Natural killer cell (primary cell): ENCODE results near the gene SHISAL1. TPM values are rescaled to one million over a fixed set of nuclear protein-coding genes. Genes with fewer than 3 reads are reported as not detected.

Experiments
- ATAC-seq, 3 donors: fragments of 150-1000 bp in 2 of 3; fragments of 200-7000 bp in 1 of 3; cut with Tn5 transposase; 1 replicate in 1 of 3; 2 replicates in 2 of 3; pipeline ENCODE4 v1.10.0; 2021; ENCODE audit warnings: mild to moderate bottlenecking in 2 of 3, moderate library complexity in 2 of 3
- DNase-seq, 2 donors: peaks; one replicate each; pipeline versions ENCODE4 v3.0.0 to v3.0.0-alpha.2; 2013 to 2021; ENCODE audit warnings: mixed read lengths in 1 of 2
- H3K27ac ChIP-seq: one replicate; pipeline ENCODE4 v1.5.1; 2013; ENCODE audit warnings: mild to moderate bottlenecking, low read length
- H3K27me3 ChIP-seq: one replicate; pipeline ENCODE4 v1.6.1; 2013; ENCODE audit warnings: low read length; ENCODE audit not compliant: control insufficient read depth, insufficient read depth
- H3K36me3 ChIP-seq: one replicate; pipeline ENCODE4 v1.6.1; 2013; ENCODE audit warnings: low read length; ENCODE audit not compliant: control insufficient read depth, insufficient read depth
- H3K4me1 ChIP-seq: one replicate; pipeline ENCODE4 v1.6.1; 2013; ENCODE audit warnings: low read length; ENCODE audit not compliant: control insufficient read depth, insufficient read depth
- H3K4me3 ChIP-seq: one replicate; pipeline ENCODE4 v1.5.1; 2013; ENCODE audit warnings: low read length
- H3K9me3 ChIP-seq: one replicate; pipeline ENCODE4 v1.6.1; 2013; ENCODE audit warnings: low read length; ENCODE audit not compliant: control insufficient read depth, insufficient read depth
- H3K27ac Mint-ChIP-seq, 2 donors: one replicate each; pipeline ENCODE4 v1.8.0; 2022; ENCODE audit warnings: mild to moderate bottlenecking in 2 of 2, mixed read lengths in 2 of 2, moderate library complexity in 1 of 2
- H3K27me3 Mint-ChIP-seq, 2 donors: one replicate each; pipeline ENCODE4 v1.8.0; 2022; ENCODE audit warnings: low read depth in 2 of 2, mixed read lengths in 2 of 2
- H3K36me3 Mint-ChIP-seq: one replicate; pipeline ENCODE4 v1.8.0; 2022; ENCODE audit warnings: mixed read lengths
- H3K4me1 Mint-ChIP-seq, 2 donors: one replicate each; pipeline ENCODE4 v1.8.0; 2022; ENCODE audit warnings: mixed read lengths in 2 of 2
- H3K4me3 Mint-ChIP-seq: one replicate; pipeline ENCODE4 v1.8.0; 2022; ENCODE audit warnings: mild to moderate bottlenecking, moderate library complexity, mixed read lengths
- H3K9me3 Mint-ChIP-seq, 2 donors: one replicate each; pipeline ENCODE4 v1.8.0; 2022; ENCODE audit warnings: mixed read lengths in 2 of 2
- CTCF ChIP-seq: fragments of 200-600 bp; IDR thresholded peaks from one replicate; pipeline ENCODE4 v1.8.0; 2022; ENCODE audit warnings: antibody characterized with exemption
- WGBS: methylation state at CpG from one replicate; pipeline ENCODE4 v1.1.7; 2013; ENCODE audit warnings: missing lambda C conversion rate; ENCODE audit not compliant: insufficient coverage; 5-methylcytosine and 5-hydroxymethylcytosine counted together
- intact Hi-C: fragments of 100-400 bp; cut with micrococcal nuclease; formaldehyde crosslinking; loops from one replicate; pipeline ENCODE4 v1.14.2; 2022
- total RNA-seq, 4 donors: library from RNA; stranded (reverse); fragments of 120-200 nt in 1 of 4; gene quantifications; one replicate each; pipeline versions ENCODE4 v1.2.3 to v1.2.4, GENCODE V29; 2013 to 2022

Gene SHISAL1
- total RNA-seq, 3 donors from 2014 or later (not counting 1 experiment from before 2014, with no cell fraction given) = not detected

GRCh38 chr22:44353041-44353440, 40.3 kb upstream of the SHISAL1 start:
- H3K9me3 Mint-ChIP-seq = no peaks in the 10 kb centered on the region
- no peaks in the 10 kb centered on the region for H3K36me3 ChIP-seq
- ATAC-seq (no peak), DNase-seq (no peak)
- peaks cover 0 to 5% of the 10 kb centered on the region in 2 donors for H3K4me1 Mint-ChIP-seq
- no peak overlapping the region for H3K27ac Mint-ChIP-seq
- no peak overlapping the region for H3K4me3 Mint-ChIP-seq
- H3K4me3 ChIP-seq = no peak overlapping the region
- WGBS = 88% methylated on average over 13 of the region's 13 CpGs
- no peaks in the 10 kb centered on the region for H3K4me1 ChIP-seq
- H3K36me3 Mint-ChIP-seq = no peaks in the 10 kb centered on the region
- no peaks in the 10 kb centered on the region for H3K9me3 ChIP-seq
- no peak overlapping the region for H3K27ac ChIP-seq
- no peak for TF ChIP-seq CTCF
- peaks cover 4% of the 10 kb centered on the region for H3K27me3 ChIP-seq
- H3K27me3 Mint-ChIP-seq = peaks cover 0 to 16% of the 10 kb centered on the region in 2 donors
- intact Hi-C loops = no loop called here

GRCh38 chr22:44352378-44353035, 39.8 kb upstream of the SHISAL1 start:
- 51% methylated on average over 10 of the region's 10 CpGs for WGBS

GRCh38 chr22:44351685-44352377, 39.1 kb upstream of the SHISAL1 start:
- Histone ChIP-seq H3K4me3 (no peak overlapping the region), H3K27me3 (peaks cover 4% of the 10 kb centered on the region), H3K9me3 (no peaks in the 10 kb centered on the region), H3K36me3 (no peaks in the 10 kb centered on the region), H3K4me1 (no peaks in the 10 kb centered on the region), H3K27ac (no peak overlapping the region)
- Mint-ChIP-seq H3K27ac (no peak overlapping the region), H3K27me3 (peaks cover 0 to 16% of the 10 kb centered on the region in 2 donors), H3K36me3 (no peaks in the 10 kb centered on the region), H3K4me1 (peaks cover 0 to 5% of the 10 kb centered on the region in 2 donors), H3K9me3 (no peaks in the 10 kb centered on the region), H3K4me3 (no peak overlapping the region)
- peak in 2 of 3 donors; percentile 33 to 38 for ATAC-seq
- intact Hi-C loops = no loop called here
- whole genome bisulfite sequencing = 17% methylated on average over 11 of the region's 11 CpGs
- DNase-seq = no peak
- no peak for TF ChIP-seq CTCF

More at GRCh38 chr22:44352378-44353035, 39.8 kb upstream of the SHISAL1 start:
- Mint-ChIP-seq H3K27ac (no peak overlapping the region), H3K4me1 (peaks cover 0 to 5% of the 10 kb centered on the region in 2 donors), H3K36me3 (no peaks in the 10 kb centered on the region), H3K9me3 (no peaks in the 10 kb centered on the region), H3K4me3 (no peak overlapping the region), H3K27me3 (peaks cover 0 to 16% of the 10 kb centered on the region in 2 donors)
- Histone ChIP-seq H3K4me1 (no peaks in the 10 kb centered on the region), H3K36me3 (no peaks in the 10 kb centered on the region), H3K4me3 (no peak overlapping the region), H3K27me3 (peaks cover 4% of the 10 kb centered on the region), H3K9me3 (no peaks in the 10 kb centered on the region), H3K27ac (no peak overlapping the region)
- TF ChIP-seq CTCF = no peak
- ATAC-seq (no peak), DNase-seq (no peak)
- intact Hi-C loops = no loop called here
